NCI-H510A treated with DMSO at 0.1 percent for 48 hours (cell line): ENCODE data around the gene ARG2.

ENCODE experiments used
- DNase-seq: peaks from one replicate; lab custom pipeline; 2025; lab: John Stamatoyannopoulos, UW

Gene ARG2

DNA sequence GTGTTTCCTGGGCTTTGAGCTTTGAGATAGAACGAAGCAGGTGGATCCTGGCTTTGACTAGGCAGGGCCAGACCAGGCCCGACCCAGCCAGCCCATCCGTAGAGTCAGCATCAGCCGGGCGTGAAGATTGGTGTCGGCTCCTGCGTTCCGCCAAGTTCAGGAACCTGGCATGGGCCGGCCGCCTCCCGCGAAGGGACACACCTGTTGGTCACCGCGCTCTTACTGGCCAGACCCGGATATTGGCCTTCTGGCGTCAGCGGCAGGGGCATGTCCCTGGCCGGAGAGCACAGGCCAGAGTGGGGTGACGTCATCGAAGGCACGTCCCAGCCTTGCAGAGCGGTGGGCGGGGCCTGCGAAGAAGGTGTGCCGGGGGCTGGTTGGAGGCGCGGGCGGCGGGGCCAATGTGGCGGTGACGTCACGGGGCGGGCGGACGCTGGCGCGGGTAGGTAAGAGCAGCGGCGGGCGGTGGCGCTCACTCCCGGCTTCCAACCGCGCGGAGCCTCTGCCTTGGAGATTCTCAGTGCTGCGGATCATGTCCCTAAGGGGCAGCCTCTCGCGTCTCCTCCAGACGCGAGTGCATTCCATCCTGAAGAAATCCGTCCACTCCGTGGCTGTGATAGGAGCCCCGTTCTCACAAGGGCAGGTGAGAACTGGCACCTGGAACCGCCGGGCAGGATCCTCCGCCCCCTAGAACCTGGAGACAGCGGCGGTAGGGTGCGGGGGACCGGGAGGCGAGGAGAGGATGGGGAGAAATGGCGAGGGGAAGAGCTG is at the start of gene ARG2:
ARG2 (plus strand) TSS at position 475 of the 771 bp plus-strand sequence; CDS start at position 533, 58 bp downstream.
- peak; percentile 98 for DNase-seq

DNA sequence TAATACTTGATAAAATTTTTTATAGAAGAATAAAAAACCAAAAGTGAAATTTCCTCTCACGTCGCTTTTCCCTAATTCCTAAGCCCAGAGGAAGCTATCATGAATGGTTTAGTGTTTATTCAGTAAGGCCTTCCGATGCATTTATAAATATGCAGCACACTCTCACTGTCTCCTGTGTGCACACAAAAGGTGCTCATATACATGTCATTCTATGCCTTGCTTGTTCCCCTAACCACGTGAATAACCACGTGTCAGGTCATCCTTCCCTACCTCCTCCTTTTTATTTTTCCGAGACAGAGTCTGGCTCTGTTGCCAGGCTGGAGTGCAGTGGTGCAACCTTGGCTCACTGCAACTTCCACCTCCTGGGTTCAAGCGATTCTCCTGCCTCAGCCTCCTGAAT is 49.3 kb upstream of the ARG2 start:
- no peak for DNase-seq

DNA sequence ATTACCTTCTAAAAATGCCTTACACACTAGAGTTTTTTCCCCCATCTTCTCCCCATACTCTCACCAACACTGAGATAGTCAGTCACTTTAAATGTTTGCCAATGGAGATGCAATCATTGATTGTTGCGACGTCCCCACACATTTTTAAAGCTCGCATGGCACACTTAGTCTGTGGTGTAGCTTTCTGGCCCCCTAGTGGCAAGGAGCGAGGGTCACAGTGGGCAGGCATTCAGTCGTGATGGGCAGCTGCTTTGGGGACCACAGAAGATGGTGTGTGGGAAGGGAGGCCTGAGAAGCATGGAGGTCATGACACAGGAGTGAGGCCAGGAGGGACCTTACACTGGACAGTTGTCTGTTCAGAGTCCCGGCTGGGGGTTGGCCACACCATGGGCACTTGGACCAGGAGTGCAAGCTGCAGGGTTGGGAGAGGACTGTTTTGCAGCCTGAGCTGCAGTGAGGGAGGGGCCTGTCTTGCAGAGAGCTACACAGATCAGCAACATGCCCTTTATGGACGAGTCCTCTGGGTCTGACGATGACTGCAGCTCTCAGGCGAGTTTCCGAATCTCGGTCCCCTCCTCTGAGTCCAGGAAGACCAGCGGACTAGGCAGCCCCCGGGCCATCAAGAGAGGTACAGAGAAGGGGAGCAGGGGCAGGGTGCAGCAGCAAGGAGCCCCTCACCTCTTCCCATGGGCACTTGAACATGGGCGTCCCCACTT is 48.3 kb upstream of the ARG2 start:
- peak; percentile 66 for DNase-seq

DNA sequence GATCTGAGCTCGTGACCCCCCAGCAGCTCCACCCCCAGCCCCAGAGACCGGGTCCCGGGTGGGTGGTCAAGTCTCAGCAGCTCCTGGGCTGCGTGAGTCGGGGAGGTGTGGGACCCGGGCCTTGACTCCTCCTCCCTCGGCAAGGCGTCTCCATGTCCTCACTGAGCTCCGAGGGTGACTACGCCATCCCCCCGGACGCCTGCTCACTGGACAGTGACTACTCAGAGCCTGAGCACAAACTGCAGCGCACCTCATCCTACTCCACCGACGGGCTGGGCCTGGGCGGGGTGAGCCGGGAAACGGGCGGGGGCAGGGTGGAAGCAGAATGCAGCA is 47.8 kb upstream of the ARG2 start:
- DNase-seq, result no peak

DNA sequence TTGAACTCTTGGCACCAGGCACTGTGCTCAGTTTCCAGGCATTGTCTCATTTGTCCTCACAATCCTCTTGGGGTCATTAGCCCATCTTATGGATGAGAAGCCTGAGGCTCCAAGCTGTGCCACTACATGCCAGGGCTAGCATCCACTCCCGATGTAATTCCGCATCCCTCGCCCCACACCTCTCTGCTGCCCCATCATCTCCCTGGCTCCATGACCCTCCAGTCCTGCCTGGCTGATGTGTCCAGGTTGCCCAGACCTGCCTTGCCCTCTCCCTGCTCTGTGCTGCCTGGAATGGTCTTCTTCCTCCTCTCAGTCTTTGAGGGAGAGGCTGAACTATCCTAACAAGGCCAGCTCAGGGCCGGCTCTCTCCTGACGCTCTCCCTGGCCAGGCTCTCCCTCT is 47.1 kb upstream of the ARG2 start:
- DNase-seq, result no peak

DNA sequence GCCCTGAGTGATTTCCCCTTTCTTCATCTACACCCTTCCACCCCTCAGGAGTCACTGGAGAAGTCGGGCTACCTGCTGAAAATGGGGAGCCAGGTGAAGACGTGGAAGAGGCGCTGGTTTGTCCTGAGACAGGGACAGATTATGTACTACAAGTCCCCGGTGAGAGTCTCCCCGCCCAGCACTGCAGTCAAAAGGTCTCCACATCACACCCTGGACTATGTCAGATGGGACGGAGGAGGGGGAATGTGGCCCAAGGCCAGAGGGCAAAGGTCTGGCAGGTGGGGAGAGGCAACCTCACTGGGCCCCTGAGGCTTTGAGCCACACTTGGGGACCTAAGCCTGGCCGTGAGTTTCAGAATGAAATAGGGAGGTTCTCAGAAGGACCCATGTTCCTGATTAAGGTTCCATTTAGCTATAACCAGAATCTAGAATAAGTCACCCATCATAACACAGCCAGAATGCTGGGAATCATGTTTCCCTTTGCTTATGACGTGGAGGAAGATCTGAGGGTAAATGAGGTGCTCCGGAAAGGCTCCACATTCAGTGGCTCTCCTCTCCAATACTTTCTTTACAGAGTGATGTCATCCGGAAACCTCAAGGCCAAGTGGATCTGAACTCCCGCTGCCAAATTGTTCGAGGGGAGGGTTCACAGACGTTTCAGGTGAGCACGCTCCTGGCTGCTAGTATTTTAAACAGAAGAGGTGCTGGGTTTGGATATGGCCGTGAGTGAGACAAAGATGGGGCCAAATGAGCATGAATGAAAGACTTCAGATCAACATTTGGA is 46.3 kb upstream of the ARG2 start:
- no peak for DNase-seq

DNA sequence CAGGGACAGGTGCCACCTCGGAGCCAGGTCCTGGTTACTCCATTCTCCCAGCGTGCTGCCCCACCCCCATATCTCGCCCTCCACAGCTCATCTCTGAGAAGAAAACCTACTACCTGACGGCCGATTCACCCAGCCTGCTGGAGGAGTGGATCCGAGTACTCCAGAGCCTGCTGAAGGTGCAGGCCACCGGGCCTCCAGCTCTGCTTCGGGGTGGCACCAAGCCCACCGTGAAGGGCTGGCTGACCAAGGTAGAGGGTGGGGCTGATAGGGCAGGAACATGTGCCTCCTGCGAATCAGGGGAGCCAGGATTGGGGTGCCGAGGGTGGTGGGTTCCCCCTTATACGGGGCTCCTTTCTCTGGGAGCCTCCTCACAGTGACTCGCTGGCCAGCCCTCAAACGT is 45.6 kb upstream of the ARG2 start:
- DNase-seq, result no peak

DNA sequence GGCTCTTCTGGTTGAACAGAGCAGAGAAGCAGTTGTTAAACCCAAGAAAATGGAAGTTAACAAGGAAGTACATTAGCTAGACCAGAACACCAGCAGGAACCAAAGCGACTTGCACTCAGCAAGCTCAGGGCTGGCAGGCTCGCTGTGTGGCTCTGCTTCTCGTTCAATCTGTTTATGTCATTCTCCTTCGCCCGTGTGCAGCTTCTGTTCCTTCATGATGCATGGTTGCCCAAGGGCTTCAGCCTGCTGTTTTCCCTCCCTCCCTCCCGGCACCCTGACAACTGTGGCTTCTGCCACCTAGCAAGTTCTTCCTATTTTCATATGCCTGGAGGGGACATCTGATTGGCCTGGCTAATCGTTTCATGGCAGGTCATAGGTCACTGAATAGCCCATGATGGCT is 44.9 kb upstream of the ARG2 start:
- no peak for DNase-seq

DNA sequence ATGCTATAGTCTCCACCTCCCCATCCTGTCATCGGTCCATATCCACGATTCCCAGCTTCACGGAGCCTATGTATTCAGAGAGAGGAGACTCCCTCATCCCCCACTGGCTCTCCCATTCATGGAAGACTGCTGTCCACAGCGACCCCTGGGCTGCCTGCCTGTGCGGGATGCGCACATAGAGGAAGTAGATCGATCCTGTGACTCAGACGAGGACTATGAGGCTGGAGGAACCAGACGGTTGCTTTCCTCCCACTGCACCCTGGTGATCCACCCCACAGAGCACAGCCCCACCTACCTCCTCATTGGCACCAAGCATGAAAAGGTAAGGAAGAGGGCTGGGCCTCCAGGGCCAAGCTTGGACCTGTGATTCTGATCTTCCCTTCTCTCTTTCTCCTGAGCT is 44.0 kb upstream of the ARG2 start:
- DNase-seq, result no peak

DNA sequence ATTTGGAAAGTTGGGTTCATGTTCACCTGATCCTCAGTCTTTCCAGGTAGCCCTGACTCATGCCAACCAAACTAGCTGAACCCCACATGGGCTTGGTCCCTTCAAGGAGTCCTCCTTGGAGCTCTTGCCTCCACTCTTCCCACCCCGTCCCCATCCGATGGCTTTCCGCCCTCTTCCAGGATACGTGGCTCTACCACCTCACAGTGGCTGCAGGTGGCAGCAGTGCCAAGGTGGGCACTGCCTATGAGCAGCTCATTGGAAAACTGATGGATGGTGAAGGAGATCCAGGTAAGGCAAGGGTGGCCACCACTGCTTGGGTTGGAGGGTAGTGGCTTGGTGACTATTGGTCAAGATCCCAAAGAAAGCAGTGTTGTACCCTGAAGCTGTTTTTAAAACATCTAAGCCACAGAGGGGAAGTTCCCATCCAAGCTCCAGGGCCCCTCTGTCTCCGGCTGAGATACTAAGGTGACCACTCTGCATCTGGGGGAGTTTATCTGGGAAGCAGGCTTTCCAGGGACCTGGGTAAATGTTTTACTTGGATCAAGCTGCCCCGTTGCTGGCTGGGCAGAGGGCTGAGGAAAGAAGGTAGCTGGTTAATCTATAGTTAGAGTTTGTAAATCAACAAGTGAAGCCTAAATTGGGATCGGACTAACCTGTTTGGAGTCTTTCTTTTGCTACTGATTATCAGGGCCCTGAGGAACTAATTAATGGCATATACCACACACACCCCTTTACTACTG is 43.3 kb upstream of the ARG2 start:
- DNase-seq, result no peak

DNA sequence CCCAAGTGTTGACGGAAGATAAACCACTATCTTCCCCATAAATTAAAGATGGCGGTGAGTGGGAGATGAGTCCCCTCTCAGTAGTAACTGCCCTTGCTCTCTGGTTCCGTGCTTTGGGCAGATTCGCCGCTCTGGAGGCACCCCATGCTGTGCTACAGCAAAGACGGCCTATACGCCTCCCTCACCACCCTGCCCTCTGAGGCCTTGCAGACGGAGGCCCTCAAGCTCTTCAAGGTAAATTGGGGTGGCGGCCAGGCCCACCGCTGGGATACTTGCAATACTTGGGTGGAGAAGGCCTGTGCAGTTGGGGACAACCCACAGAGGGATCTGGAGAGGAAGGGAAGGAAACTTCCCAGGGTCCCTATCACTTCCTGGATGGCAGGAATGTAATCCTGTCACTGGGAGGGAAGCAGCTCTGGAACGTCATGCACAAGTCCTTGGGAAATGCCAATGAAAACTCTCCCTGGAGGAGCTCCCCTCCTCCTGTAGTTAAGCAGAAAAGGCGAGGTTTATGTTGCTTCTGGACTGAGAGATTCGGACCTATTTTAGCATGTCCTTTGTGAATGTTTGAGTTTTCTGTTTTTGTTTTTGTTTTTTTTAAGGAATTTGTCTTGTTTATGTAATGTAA is 42.4 kb upstream of the ARG2 start:
- no peak for DNase-seq

DNA sequence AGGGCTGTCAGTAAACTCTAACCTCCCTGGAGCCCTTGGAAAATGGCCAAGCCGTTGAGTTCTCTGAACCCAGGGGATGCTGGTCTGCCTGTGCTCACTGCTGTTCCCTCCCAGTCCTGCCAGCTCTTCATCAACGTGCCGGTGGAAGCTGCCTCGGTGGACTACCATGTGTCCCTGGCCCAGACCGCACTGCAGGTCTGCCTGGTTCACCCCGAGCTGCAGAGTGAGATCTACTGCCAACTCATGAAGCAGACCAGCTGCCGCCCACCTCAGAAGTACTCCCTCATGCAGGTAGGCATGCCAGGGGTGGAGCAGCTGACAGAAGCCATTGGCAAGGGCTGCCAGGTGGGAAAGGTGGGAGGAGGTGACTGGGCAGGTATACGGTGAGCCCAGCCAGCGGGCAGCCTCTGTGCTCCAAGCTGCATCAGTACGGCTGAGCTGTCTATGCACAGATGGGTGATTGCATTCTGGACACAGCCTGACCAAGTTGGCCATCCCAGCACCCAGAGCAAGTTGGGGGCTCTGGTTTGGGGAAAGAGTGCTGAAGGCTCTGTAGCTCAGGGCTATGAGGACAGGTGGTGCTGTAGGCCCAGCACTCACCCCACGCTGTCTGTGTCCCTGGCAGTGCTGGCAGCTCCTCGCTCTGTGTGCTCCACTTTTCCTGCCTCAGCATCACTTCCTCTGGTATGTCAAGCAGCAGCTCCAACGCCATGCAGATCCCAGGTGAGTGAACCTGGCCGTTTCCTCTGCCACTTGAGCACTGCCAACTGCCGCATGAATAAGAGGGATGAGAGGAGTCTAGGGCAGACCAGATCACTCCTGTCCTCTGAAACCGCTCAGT is 41.6 kb upstream of the ARG2 start:
- DNase-seq, result no peak

DNA sequence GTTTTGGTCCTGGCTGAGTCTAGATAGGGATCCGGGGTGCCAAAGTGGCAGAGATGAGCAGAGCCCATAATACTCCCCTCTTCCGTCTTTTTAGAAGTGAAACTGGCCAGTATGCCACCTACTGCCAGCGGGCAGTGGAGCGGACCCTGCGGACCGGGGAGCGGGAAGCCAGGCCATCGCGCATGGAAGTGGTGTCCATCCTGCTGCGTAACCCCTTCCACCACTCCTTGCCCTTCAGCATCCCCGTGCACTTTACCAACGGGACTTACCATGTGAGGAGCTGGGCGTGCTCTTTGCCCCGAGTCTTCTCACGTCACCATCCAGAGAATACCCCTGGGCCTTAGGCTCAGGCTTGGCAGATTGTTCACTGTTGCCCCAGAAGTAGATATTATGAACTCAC is 40.7 kb upstream of the ARG2 start:
- no peak for DNase-seq

DNA sequence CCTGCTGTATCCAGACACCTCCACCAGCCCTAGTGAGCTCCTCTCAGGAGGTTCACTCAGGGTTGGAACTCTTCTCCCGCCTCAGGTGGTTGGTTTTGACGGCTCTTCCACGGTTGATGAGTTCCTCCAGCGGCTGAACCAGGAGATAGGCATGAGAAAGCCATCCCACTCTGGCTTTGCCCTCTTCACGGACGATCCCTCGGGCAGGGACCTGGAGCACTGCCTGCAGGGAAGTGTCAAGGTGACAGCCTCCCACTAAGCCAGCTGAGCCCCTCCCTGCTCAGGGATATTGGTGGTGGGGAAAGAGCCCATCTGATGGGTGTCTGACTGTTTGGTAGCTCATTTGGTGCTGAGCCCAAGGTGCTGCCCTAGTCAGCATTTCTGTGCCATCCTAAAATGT is 40.1 kb upstream of the ARG2 start:
- no peak for DNase-seq

DNA sequence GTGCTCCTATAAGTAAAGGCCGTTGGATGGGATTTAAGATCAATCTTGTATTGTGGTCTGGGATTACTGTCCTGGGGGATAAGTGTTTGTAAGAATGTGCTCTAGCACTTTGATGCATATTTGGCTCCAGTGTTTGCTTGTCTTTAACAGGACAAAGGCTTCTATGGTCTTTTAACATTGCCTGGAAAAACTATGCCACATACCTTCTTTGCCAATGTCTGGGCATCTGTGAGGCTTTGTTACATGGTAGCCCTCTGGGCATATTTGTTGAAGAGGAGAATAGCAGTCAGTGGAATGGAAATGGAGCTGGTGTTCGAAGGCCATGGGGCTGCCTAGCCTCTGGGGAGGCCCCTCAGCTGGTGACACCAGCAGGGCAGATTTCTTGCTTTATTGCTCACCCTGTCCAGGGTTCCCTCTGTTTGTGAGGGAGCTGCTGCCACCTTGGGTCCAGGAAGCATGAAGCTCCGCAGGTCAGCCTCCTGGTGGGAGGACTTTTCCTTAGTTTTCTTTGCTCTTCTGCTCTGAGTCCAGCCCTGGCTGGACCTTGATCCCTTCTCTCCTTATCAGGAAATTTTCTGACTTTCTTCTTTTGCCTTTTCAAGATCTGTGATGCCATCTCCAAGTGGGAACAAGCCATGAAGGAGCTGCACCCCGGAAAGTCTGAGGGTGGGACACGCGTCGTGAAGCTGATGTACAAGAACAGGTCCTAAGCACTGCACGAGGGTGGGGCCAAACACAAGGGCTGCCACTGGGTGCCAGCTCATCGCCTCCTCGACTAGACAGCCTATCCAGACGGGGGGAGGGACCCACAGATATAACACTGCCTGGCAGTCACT is 39.2 kb upstream of the ARG2 start:
- DNase-seq, result no peak

DNA sequence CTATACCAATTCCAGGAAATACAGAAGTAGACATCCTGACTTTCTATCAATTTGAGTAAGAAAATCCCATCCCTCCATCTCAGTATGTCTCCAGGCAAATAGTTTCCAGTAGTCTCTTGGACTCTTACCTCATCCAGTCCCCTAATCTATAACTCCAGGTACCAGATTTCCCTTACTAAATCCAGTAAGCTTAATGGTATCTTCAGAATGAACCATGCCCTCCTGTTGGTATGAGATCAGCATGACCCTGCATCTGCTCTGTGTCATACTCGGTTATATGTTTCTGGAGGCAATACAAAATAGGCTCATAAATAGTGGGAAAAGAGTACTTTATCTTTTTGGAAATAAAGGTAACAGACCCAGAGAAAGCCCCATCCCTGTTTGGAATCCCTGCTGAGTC is 38.1 kb upstream of the ARG2 start:
- no peak for DNase-seq

DNA sequence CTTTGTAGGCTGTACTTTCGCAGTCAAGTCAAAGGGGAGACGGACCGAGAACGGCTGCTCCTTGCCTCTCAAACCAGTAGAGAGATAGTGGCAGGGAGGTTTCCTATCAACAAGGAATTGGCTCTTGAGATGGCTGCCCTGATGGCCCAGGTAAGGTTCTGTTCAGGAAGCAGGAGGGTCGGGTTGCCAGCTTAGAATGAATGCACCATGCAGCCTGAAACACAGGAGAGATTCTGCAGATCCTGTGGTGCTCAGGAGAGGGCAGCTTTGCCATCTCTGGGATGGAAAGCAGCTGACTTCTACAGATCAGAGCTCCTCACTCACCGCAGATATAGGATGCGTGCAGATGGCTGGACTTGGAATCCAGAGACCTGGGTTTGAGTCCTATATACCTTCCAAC is 37.7 kb upstream of the ARG2 start:
- DNase-seq, result no peak

DNA sequence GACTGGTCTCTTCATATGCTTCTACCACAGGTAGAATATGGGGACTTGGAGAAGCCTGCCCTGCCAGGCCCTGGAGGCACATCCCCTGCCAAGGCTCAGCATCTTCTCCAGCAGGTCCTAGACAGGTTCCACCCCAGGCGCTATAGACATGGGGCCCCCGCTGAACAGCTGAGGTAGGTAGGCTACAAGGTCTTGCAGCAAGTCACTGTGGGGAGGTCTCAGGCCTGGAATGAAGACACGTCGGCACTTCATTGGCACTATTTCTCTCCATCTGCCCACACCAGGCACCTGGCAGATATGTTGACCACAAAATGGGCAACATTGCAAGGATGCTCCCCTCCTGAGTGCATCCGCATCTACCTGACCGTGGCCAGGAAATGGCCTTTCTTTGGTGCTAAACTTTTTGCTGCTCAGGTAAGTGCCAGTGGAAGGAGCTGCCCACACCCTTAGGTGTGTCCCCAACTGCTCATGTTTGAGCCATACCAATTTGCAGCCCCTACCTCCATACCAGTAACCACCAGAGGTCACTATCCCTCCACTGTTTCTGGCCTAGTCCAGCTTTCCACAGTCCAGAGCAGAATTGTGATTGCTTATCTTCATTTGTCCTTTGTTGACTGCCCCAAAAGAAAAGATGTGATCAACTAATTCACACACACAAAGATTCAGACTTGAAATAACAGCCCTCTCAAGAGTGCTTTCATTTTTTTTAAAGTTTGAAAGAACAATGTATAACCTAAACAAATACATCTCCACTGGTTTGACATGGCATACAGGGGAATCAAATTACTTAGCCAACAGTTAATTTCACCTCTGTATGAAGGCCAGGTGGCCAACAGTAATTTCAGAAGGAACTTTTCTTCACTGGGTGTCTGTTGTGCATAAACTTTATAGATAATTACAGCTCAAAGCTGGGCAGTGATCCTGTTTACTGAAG is 35.7 kb upstream of the ARG2 start:
- peak; percentile 57 for DNase-seq

DNA sequence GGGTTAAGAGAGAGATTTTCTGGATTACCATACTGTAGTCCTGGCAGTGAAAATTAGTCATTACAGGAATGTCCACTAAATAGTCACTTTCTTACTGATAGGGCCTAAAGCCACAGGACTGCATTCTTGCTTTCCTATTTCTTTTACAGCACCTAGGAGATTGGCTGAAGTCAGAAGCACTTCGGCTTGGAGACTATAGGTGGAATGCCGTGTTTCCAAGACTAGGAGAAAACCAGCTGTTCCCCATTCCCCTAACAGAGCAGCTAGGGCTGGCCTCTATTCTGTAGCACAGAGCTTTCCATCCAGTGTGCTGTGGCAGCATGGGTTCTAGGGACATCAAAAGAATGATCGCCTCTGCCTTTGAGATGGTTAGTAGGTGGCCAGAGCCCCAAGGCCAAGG is 34.7 kb upstream of the ARG2 start:
- no peak for DNase-seq
